GM23338 (cell line): Measurements from ENCODE around the gene GCNT3. TPM values are rescaled to one million over a fixed set of nuclear protein-coding genes. Genes with fewer than 3 reads are reported as not detected.

Source experiments
- ATAC-seq: fragments of 200-7000 bp; cut with Tn5 transposase; 3 replicates; pipeline ENCODE4 v1.9.1; 2020
- DNase-seq: peaks from one replicate; pipeline ENCODE4 v3.0.0-alpha.2; 2015; ENCODE audit warnings: low spot score
- H2AFZ ChIP-seq: fragments of 200-600 bp; sonication (generic); 2 replicates; pipeline ENCODE4 v1.8.0; 2016; ENCODE audit warnings: antibody characterized with exemption, mild to moderate bottlenecking, moderate library complexity
- H3F3A ChIP-seq: fragments of 200-600 bp; sonication (generic); replicated peaks from 2 replicates; pipeline ENCODE4 v1.8.0; 2017; ENCODE audit warnings: antibody characterized with exemption, mixed run types, low read depth
- H3K27ac ChIP-seq: fragments of 200-600 bp; sonication (generic); 2 replicates; pipeline ENCODE4 v1.6.1; 2016; ENCODE audit warnings: low read depth
- H3K27me3 ChIP-seq: fragments of 200-600 bp; sonication (generic); 2 replicates; pipeline ENCODE4 v1.8.0; 2016; ENCODE audit warnings: mild to moderate bottlenecking, mixed run types, moderate library complexity; ENCODE audit not compliant: insufficient read depth
- H3K36me3 ChIP-seq: fragments of 200-600 bp; sonication (generic); 2 replicates; pipeline ENCODE4 v1.8.0; 2016; ENCODE audit warnings: mild to moderate bottlenecking; ENCODE audit not compliant: insufficient read depth
- H3K4me1 ChIP-seq: fragments of 200-600 bp; sonication (generic); 2 replicates; pipeline ENCODE4 v1.8.0; 2016; ENCODE audit warnings: mild to moderate bottlenecking, moderate library complexity; ENCODE audit not compliant: insufficient read depth
- H3K4me2 ChIP-seq: fragments of 200-600 bp; sonication (generic); 2 replicates; pipeline ENCODE4 v1.7.1; 2017; ENCODE audit warnings: mixed run types
- H3K4me3 ChIP-seq: fragments of 200-600 bp; sonication (generic); 2 replicates; pipeline ENCODE4 v1.6.1; 2016; ENCODE audit warnings: mixed run types
- H3K79me2 ChIP-seq: fragments of 200-600 bp; sonication (generic); replicated peaks from 2 replicates; pipeline ENCODE4 v1.8.0; 2017; ENCODE audit warnings: mild to moderate bottlenecking; ENCODE audit not compliant: insufficient read depth
- H3K9me2 ChIP-seq: fragments of 200-600 bp; sonication (generic); 2 replicates; pipeline ENCODE4 v1.8.0; 2017; ENCODE audit not compliant: insufficient read depth
- H4K20me1 ChIP-seq: fragments of 200-600 bp; sonication (generic); replicated peaks from 2 replicates; pipeline ENCODE4 v1.8.0; 2017; ENCODE audit warnings: mild to moderate bottlenecking; ENCODE audit not compliant: insufficient read depth
- H3K27ac Mint-ChIP-seq: 2 replicates; pipeline ENCODE4 v1.8.0; 2020; ENCODE audit warnings: inconsistent platforms, mild to moderate bottlenecking, moderate library complexity, mixed read lengths
- H3K27me3 Mint-ChIP-seq: 3 replicates; pipeline ENCODE4 v1.8.0; 2022; ENCODE audit warnings: low read depth, mild to moderate bottlenecking, moderate library complexity, mixed read lengths, inconsistent platforms; ENCODE audit not compliant: insufficient read depth, poor library complexity
- H3K36me3 Mint-ChIP-seq: 3 replicates; pipeline ENCODE4 v1.8.0; 2021; ENCODE audit warnings: low read depth, mild to moderate bottlenecking, inconsistent platforms, moderate library complexity, mixed read lengths
- H3K4me1 Mint-ChIP-seq: 3 replicates; pipeline ENCODE4 v1.8.0; 2020; ENCODE audit warnings: mild to moderate bottlenecking, inconsistent platforms, mixed read lengths
- H3K4me3 Mint-ChIP-seq: 3 replicates; pipeline ENCODE4 v1.8.0; 2021; ENCODE audit warnings: moderate library complexity, mild to moderate bottlenecking, inconsistent platforms, mixed read lengths
- H3K9me3 Mint-ChIP-seq: 3 replicates; pipeline ENCODE4 v1.8.0; 2020; ENCODE audit warnings: moderate library complexity, mild to moderate bottlenecking, inconsistent platforms, mixed read lengths
- CTCF ChIP-seq, 2 experiments: fragments of 200-600 bp in 1 of 2; sonication (generic) in 1 of 2; conservative IDR thresholded peaks; 2 replicates each; pipeline versions ENCODE4 v1.5.1 to v1.6.1; 2016 to 2017; ENCODE audit warnings: antibody characterized with exemption in 2 of 2, low read depth in 2 of 2, mild to moderate bottlenecking in 2 of 2, moderate library complexity in 1 of 2
- ETS1 ChIP-seq: IDR thresholded peaks from 2 replicates; pipeline ENCODE4 v1.6.1; 2016; ENCODE audit warnings: antibody characterized with exemption
- EZH2 ChIP-seq: fragments of 200-600 bp; sonication (generic); IDR thresholded peaks from one replicate; pipeline ENCODE4 v1.8.0; 2017; ENCODE audit warnings: antibody characterized with exemption, mild to moderate bottlenecking, low read depth; ENCODE audit not compliant: unreplicated experiment
- EZH2phosphoT487 ChIP-seq: fragments of 200-600 bp; sonication (generic); IDR thresholded peaks from one replicate; pipeline ENCODE4 v1.8.1; 2018; ENCODE audit warnings: antibody characterized with exemption; ENCODE audit not compliant: unreplicated experiment
- NANOG ChIP-seq: IDR thresholded peaks from 2 replicates; pipeline ENCODE4 v1.6.1; 2016; ENCODE audit warnings: antibody characterized with exemption, borderline replicate concordance
- ZNF114 ChIP-seq: fragments of 250-450 bp; sonication (Bioruptor Pico); IDR thresholded peaks from 2 replicates; pipeline ENCODE4 v1.5.0; 2020; ENCODE audit warnings: mild to moderate bottlenecking, moderate library complexity
- ZNF331 ChIP-seq: fragments of 250-450 bp; sonication (Bioruptor Pico); IDR thresholded peaks from 2 replicates; pipeline ENCODE4 v1.5.0; 2020; ENCODE audit warnings: low read depth, mild to moderate bottlenecking, moderate library complexity
- polyA plus RNA-seq: library from polyadenylated mRNA; unstranded; fragments of >200 nt; fragmentation: Nextera tagmentation; extraction: Ambion mirVana; gene quantifications from 2 replicates; pipeline ENCODE4 v1.2.1, GENCODE V29; 2016
- total RNA-seq: library from RNA; depleted of rRNA; stranded (reverse); fragments of >200 nt; shearing (Covaris generic); gene quantifications from 2 replicates; pipeline ENCODE4 v1.2.3, GENCODE V29; 2014

GCNT3 gene
- total and polyA plus RNA-seq, 2 experiments from 2014 or later, result not detected

- no peak for TF ChIP-seq ETS1
- TF ChIP-seq NANOG, result no peak
- TF ChIP-seq CTCF (conservative IDR thresholded peaks at IDR 0.05; ENCODE audit: low read depth in 2 of 2), result no peak
- TF ChIP-seq EZH2, result no peak
- TF ChIP-seq ZNF114 (CRISPR knock-in tag), result no peak
Measured at GRCh38 chr15:59618406-59618805, 6.8 kb downstream of the GCNT3 start (continued).

GRCh38 chr15:59622289-59622688 lies 10.7 kb downstream of the GCNT3 start:
- Mint-ChIP-seq H3K36me3 (no peaks in the 10 kb centered on the region), H3K4me1 (0 out of 3 replicates have a peak, but pooled peaks cover 3% of the 10 kb centered on the region), H3K27ac (no peak overlapping the region), H3K9me3 (no peaks in the 10 kb centered on the region), H3K4me3 (no peak overlapping the region), H3K27me3 (no peaks in the 10 kb centered on the region)
- H3K27me3 ChIP-seq, result no peaks in the 10 kb centered on the region
- H3K9me2 ChIP-seq, result no peaks in the 10 kb centered on the region; the same call in 1 of the 2 replicates
- H3K27ac ChIP-seq, result no peak overlapping the region
- no peaks in the 10 kb centered on the region for H3K4me1 ChIP-seq
- H3K79me2 ChIP-seq, result no peaks in the 10 kb centered on the region
- no peaks in the 10 kb centered on the region for H3F3A ChIP-seq
- no peak overlapping the region for H3K4me2 ChIP-seq
- no peaks in the 10 kb centered on the region for H4K20me1 ChIP-seq
- ATAC-seq, result peak; percentile 97
- no peak overlapping the region for H3K4me3 ChIP-seq
- DNase-seq, result peak; percentile 79
- H2AFZ ChIP-seq, result no peak overlapping the region
- no peaks in the 10 kb centered on the region for H3K36me3 ChIP-seq
- peak; percentile 59 to 85 for TF ChIP-seq CTCF (conservative IDR thresholded peaks at IDR 0.05; ENCODE audit: low read depth in 2 of 2)
- no peak for TF ChIP-seq ZNF331

GRCh38 chr15:59632714-59633113 lies 21.1 kb downstream of the GCNT3 start:
- no peak overlapping the region for H3K27ac ChIP-seq
- no peak overlapping the region for H3K4me2 ChIP-seq
- DNase-seq, result peak; percentile 88
- H3F3A ChIP-seq, result no peaks in the 10 kb centered on the region
- no peak for TF ChIP-seq EZH2phosphoT487
- no peak for TF ChIP-seq ETS1
- TF ChIP-seq CTCF (conservative IDR thresholded peaks at IDR 0.05; ENCODE audit: low read depth in 2 of 2), result peak; percentile 55 to 76
- H2AFZ ChIP-seq, result no peak overlapping the region
- peaks cover 1% of the 10 kb centered on the region for H3K27me3 Mint-ChIP-seq
- no peaks in the 10 kb centered on the region for H4K20me1 ChIP-seq
- H3K4me1 ChIP-seq, result no peaks in the 10 kb centered on the region
- no peaks in the 10 kb centered on the region for H3K9me2 ChIP-seq
- H3K79me2 ChIP-seq, result no peaks in the 10 kb centered on the region
- no peak overlapping the region for H3K4me3 ChIP-seq
- no peaks in the 10 kb centered on the region for H3K27me3 ChIP-seq
- peaks cover 4% of the 10 kb centered on the region; the same call in 1 of the 3 replicates for H3K36me3 Mint-ChIP-seq
- ATAC-seq, result peak; percentile 100
- H3K9me3 Mint-ChIP-seq, result no peaks in the 10 kb centered on the region
- no peaks in the 10 kb centered on the region for H3K36me3 ChIP-seq
- no peak overlapping the region for H3K27ac Mint-ChIP-seq
- peaks cover 4% of the 10 kb centered on the region; the same call in 2 of the 3 replicates for H3K4me1 Mint-ChIP-seq
- no peak overlapping the region for H3K4me3 Mint-ChIP-seq
